Measurements from ENCODE around the gene SELL.
"Not testable (repeated sequence)": the region's sequence is repeated elsewhere in the genome, so short reads cannot be mapped to it uniquely, and the experiment has no call there.

DNA sequence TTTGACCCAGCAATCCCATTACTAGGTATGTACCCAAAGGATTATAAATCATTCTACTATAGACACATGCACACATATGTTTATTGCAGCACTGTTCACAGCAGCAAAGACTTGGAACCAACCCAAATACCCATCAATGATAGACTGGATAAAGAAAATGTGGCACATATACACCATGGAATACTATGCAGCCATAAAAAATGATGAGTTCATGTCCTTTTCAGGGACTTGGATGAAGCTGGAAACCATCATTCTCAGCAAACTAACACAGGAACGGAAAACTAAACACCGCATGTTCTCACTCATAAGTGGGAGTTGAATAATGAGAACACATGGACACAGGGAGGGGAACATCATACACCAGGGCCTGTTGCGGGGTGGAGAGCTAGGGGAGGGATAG is 41.2 kb downstream of the SELL start:
- TF ChIP-seq, protein P1, sequence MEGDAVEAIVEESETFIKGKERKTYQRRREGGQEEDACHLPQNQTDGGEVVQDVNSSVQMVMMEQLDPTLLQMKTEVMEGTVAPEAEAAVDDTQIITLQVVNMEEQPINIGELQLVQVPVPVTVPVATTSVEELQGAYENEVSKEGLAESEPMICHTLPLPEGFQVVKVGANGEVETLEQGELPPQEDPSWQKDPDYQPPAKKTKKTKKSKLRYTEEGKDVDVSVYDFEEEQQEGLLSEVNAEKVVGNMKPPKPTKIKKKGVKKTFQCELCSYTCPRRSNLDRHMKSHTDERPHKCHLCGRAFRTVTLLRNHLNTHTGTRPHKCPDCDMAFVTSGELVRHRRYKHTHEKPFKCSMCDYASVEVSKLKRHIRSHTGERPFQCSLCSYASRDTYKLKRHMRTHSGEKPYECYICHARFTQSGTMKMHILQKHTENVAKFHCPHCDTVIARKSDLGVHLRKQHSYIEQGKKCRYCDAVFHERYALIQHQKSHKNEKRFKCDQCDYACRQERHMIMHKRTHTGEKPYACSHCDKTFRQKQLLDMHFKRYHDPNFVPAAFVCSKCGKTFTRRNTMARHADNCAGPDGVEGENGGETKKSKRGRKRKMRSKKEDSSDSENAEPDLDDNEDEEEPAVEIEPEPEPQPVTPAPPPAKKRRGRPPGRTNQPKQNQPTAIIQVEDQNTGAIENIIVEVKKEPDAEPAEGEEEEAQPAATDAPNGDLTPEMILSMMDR (IDR thresholded peaks at IDR 0.05; ENCODE audit: insufficient read depth, low read length, poor library complexity, severe bottlenecking): not testable (repeated sequence)
- not testable (repeated sequence) for TF ChIP-seq EZH2phosphoT487 (conservative IDR thresholded peaks at IDR 0.05; ENCODE audit: low read length)

Data from SU-DHL-6 (cell line).